GM12801 (cell line): Measurements from ENCODE around the gene VSIG10L2.

ENCODE experiments used
- CTCF ChIP-seq: IDR thresholded peaks from one replicate; pipeline ENCODE4 v1.5.1; 2011; ENCODE audit warnings: control low read depth; ENCODE audit not compliant: insufficient read length; ENCODE audit errors: extremely low read depth

The VSIG10L2 gene

DNA sequence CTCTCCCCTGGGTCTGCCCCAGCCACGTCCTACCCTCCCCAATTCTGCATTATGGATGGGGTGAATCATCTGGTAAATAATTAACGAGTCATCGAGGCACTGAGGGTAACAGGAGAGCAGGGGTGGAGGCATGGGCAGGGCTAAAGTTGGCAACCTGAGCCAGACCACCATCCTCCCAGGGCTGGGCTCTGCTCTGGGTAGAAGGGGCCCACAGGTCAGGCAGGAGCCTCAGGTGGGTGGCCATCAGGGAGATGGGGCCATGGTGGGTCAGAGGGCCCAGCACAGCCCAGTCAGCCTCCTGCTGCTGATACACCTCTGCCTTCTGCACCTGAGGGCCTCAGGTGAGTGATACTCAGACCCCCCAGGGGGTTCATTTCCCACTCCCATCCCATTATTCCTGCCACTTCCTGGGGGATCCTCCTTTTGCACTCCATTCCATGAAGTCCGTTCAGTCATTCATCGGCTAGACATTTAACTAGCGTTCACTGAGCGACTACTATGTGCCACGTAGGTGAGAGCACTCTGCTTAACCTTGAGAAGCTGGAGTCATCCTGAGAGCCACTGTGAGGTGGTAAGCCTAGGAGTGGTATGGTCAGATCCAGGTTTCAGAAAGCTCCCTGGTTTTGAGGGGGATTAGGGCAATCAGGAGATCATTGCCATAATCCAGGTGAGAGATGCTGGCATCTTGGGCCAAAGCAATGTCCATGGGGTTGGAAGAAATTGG is at the start of gene VSIG10L2:
Gene VSIG10L2, plus strand, starts transcription at position 248 of the 724 bp plus-strand sequence. Its CDS starts 12 bp downstream, at position 260.
- TF ChIP-seq CTCF, result no peak

DNA sequence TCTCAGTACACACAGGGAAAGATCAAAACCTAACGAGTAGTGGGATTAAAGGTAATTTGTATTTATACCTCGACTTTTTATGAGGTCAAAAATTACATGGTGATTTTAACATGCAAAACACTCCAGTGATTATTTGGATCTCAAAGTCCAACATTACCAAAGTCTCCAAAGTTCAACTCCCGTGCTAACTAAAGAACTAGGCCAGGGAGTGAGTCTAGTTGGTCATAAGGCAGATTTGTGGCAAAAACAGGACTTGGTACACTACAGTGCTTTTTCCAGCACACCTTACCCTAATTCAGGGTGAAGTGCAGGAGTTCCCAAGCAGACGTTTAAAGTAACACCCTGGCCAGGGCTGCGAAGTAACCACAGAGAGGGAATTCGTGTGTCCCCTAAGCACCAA is 44.0 kb upstream of the VSIG10L2 start:
- no peak for TF ChIP-seq CTCF

DNA sequence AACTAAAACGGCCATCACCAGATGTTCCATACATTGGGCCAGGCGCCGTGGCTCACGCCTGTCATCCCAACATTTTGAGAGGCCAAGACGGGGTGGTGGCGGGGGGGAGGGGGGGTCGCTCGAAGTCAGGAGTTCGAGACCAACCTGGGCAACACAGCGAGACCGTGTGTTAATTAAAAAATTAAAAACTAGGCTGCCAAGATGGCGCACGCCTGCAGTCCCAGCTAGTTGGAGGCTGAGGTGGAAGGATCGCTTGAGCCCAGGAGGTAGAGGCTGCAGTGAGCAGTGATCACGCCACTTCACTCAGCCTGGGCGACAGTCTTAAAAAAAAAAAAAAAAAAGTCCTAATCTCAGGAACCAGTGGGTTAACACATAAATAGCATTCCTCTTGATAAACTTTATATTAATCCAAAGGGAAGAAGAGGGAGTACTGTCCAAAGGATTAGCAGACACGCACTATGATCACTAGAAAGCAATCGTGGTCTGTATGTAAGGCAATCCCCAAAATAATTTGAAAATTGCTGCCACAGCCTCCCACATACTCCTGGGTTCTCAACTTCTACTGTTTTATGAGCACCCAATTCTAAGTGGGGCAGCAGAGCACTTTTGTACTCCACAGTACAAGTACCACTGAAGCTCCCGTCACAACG is 43.4 kb upstream of the VSIG10L2 start:
- no peak for TF ChIP-seq CTCF

DNA sequence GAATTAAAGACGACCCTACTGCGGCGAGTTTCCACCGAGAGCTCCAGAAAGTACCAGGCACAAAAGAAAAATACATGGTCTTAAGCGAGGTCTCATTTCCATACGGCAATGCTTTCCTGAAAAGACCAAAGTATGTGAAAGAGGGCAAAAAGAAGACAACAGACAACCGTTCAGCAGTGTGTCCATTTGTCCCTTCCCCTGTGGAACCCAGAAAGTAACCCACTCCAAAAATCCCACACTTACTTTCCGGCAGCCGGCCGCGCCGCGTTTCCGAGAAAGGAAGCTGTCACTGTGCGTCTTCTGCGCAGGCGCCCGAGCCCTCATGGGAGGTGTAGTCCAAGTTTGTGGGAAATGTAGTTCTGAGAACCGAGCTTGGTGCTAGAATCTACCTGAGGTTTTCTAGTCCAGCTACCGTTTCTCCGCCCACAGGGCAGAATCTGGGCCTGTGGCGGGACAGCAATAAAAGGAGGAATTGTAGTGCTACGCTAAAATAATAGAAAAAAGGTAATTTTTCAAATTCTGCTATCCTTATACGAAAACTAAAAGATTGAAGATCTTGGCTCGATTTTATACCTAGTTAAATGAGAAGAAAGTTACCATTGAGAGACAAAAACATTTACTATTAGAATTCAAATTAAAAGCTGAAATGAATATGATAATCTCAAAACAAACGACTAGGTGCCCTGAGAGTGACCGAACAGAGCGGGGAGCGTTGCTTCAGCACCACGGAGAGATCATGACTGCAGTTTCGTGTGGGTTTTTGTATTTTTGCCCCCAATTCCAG is 42.7 kb upstream of the VSIG10L2 start, which contains the start of gene PUS3:
Gene PUS3, minus strand, starts transcription at position 280 of the 784 bp plus-strand sequence. CDS start 6,922 bp downstream, outside the sequence.
- no peak for TF ChIP-seq CTCF

GRCh38 chr11:125903711-125904659 is 41.9 kb upstream of the VSIG10L2 start, which contains the start of gene DDX25:
DDX25 (plus strand) TSS chr11:125904508; CDS start chr11:125904518, 10 bp downstream.
- TF ChIP-seq CTCF, result no peak

DNA sequence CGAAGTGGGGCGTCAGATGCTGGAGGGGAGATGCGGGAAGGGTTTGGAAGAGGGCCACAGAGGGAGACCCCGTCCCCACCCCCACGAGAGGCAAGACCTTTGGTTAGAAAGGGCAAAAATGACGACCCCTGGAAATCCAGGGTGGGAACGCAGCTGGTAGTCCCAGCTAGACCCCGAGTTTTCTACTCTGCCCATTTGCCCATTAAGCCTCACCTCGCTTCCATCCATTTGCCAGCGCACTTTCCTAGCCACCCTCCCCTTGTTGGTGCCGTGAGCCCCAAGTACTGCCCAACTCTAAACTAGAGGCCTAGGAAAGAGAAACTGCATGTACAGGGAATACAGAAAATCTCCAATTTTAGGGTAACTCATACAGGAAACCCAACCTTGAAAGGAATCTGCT is 41.2 kb upstream of the VSIG10L2 start:
- TF ChIP-seq CTCF, result no peak
